Stimulated activated CD8-positive, alpha-beta memory T cell treated with anti-CD3 and anti-CD28 coated beads, Interleukin-4, amount 100 ng/mL, for 4 hours (primary cell): ENCODE measurements around the gene PPP3R2.
"Not testable (repeated sequence)": the region's sequence is repeated elsewhere in the genome, so short reads cannot be mapped to it uniquely, and the experiment has no call there.

ENCODE experiments used
- DNase-seq, 2 donors: peaks; one replicate each; pipeline ENCODE4 v3.0.0-alpha.2; 2020; ENCODE audit warnings: low read depth in 2 of 2, low spot score in 1 of 2

PPP3R2 gene

DNA sequence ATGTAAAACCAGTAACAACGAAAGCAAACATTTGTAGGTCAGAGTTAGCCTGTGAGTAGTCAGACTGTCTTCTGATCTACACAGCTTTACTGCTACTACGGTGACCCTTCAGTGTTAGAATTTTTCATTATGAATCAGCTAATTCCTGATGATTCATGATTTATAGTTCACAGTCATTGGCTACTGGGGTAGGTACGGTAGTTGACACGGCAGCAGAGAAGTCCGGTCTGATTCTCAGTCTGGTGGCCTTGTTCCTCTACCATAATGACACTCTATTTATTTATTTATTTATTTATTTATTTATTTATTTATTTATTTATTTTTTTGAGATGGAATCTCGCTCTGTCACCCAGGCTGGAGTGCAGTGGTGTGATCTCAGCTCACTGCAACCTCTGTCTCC lies 4.7 kb downstream of the PPP3R2 start:
- DNase-seq, result not testable (repeated sequence)

DNA sequence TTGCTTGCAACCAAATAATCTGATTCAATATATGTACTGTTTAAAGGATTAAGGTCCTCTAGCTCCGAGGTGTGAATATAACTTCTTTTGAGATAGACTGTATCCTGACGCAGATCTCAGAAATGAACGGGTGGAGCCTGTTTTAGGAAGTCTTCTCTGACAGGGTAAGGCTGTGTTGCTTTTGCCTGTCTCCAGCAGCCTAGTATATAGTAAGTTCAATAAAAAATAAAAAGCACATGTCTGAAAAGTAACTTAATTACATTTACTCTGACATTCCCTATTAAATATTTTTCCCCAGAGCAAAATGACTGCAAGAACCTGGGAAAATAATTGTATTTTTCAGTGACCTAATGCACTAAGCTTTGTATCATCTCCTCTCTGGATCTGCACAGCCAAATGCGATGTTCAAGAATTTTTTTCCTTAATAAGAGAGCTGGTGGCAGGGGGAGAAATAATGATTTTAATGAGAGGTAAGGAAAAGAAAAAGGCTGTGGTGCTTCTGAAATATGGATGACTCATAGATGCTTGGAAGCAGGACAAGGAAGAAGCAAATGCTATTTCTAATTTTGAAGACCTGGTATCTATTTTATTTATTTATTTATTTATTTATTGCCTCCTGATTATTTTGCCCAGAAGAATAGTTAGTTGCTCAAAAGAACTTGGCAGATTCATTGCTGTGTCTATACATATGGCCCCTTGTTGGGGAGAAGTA lies 7.3 kb downstream of the PPP3R2 start:
- DNase-seq, result no peak

DNA sequence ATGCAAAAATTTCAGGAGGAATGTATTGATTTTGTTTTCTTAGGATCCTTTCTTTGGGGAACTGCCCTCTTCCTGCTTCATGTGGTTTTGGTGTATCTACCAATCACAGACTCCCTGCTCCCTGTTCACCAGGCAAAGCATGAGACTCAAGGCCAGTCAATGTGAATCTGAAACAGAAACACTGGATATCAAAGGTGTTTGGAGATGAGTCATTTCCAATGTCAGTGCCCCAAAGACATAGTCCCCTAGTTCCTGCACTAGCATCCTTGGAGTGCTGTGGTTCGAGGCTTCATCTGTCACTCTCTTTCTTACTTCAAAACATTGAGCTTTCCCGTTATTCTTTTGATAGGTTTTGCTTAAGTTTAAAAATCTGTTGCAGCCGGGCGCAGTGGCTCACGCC lies 8.1 kb downstream of the PPP3R2 start:
- DNase-seq, result no peak

DNA sequence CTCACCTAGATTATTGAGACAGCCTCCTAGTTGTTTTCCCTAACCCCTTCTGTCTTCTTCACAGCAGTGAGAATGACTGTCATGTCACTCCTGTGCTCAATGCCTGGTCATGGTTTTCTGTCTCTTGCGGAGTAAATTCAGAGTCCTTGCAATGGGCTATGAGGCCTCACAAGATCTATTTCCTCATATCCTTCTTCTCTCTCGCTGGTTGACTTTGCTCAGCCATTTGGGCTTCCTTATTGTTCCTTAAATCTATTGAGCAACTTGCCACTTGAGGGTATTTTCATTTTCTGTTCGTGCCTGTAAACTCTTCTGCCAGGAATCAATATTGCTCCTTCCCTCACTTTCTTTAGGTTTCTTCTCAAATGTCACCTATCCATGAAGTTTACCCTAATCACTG lies 9.0 kb downstream of the PPP3R2 start:
- no peak for DNase-seq

DNA sequence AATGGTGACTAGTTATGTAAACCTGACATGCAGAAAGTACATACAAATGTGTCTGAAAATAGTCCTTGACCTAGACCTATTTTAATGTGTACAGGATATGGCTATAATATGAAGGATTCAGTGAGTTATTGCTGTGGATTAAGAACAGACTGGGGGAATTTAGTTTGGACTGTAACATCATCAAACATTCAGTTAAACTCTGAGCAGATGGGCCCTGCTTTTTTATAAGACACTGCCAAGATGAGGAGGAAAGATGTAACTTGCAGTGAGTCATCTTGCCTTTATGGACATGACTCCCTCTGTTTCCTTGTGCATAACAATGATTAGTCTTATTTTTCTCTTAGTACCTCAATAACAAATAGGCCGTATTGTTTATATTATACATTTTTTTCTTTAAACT lies 12.2 kb downstream of the PPP3R2 start:
- DNase-seq, result no peak

DNA sequence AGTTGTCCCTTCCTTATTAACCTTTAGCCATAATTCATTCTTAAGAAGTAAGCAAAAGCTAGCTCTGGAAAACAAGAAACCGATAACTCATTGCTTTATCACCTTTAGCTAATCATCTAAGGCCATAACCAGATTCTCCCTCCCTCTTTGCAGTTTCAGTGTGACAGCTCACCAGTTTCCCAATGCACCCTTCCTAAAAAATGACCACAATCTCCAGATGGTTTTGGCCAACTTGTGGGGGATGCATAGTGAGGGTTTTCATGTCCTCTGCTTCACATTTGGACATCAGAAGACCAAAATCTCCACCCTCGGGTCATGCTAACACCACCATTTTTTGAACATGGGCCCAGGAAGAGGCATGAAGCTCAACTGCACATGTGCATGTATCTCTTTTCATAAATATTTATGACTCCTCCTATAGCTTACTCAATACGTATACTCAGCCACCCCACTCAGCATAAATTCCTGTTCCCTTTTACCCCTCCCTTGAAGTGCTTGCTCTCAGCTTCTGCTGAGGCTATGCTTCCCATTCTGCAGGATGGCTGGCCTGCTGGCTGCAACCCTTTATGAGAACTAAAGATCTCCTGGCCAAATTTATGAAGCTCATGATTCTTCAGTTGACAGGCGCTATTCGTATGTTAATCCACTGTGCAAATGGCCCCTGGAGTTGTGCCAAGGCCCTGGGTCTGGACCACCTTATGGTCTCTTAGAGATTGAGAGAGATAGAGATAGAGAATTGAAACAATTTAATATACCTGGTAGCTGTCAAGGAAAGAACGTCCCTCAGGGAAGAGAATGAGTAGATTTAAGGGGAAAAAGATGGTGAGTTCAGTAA lies 14.8 kb downstream of the PPP3R2 start:
- DNase-seq, result no peak

DNA sequence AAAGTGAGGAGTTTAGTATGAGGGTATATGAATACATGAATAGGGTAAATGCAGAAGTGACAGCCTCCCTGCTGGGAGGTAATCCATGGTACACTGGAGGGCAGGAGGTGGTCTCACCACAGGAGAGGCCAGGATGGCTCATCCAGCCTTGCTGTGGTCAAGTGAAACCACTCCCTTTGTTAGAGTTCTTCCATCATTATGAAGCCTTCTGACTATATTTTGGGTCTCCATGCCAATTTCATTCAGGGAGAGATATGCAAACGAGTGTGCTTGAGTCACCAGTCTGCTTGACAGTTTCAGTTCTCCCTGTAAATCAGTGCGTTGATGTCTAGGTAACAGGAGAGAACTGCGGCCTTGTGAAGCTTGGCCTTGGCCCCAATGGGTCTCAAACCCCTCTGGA lies 16.4 kb downstream of the PPP3R2 start:
- DNase-seq, result no peak

DNA sequence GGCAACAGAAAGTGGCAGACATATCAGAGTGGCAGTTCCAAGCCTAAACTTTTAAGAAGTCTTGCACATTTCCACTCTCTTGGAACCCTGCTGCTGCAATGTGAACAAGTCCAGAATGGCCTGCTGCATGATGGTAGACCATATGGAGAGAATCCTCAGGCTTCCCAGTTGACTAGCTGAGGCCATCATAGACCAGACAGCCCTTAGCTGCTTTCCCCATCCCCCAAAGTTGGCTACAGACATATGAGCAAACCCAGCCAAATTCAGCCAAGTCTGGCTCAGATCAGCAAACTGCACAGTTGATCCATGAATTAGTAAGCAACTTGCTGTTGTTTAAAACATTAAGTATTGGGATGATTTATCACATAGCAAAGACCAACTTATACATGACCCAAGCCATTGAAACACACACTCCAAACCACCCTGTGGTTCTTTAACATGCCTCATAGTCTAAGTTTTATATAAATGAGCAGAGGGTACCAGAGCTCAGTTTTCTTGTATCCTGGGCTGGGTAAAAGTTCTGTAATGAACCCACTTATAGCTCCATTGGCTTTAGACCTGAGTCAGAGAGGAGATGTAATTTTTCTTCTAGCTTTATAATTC lies 19.9 kb downstream of the PPP3R2 start:
- no peak for DNase-seq

DNA sequence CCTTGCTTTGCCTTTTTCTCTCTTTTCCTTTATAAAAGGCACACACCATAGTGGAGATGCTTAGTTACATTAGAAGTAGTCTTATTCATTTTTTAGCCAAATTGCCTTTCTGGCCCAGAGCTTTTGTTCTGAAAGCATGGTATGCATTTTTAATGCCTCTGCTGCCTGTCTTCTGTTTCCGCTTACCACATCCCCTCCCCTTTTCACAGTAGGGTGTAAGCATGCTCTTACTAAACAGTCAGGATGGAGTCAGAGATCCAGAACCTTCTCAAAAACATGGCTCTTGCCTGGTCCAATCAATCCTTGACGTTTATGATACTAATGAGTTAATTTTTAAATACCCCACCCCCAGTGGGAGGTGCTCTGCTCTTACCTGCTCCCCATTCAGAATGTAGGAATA lies 22.5 kb downstream of the PPP3R2 start:
- DNase-seq, result no peak

DNA sequence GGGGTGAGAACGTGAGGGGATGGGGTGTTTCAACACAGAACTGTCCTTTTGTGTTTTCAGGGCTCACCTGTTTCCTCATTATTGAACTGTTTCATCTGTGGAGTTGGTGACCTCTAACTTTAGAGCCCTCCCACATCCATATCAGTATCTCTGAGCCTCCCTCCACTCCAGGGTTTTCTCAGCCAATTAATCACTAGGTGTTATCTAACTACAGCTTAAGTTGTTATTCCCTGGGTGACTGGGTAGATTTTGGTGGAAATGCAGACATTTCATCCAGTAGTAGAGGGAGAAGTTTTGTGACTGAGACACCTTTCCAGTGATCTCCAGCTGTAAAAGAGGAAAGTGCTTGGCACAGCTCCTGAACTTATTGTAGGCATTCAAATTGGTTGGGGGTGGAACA lies 23.7 kb downstream of the PPP3R2 start:
- DNase-seq, result no peak

DNA sequence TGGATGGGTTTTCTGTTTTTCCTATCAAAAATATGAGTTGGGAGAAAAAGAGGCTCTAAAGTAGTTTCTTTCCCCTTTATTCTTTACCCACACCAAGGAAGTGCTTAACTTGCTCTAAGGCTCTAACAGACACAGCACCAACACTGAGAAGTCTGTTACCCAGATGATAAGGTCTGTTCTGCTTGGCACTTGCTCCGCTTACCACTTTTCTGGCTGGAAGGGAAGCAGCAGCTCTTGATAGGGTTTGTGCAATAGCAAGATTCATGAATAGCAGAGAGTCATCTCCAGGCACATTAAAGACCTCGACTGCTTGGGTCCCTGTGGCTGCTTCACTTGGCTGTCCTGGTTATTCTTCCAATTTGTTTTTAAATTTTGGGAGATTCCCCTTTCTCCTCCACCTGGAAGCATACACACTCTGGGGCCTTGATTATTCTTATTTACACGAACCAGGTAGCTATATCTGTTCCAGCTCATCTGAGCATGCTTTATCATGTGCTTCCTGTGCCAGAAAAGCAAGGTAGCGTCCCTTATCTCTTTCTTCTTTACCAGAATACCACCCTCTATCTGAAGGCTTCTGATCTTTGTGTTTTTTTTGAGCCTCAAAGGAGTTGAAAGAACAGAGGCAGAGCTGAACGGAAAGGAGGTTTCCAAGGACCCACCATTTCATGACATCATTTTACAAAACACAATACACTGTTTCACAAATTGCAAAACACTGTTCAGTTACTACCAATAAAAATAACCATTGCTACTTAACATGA lies 24.8 kb downstream of the PPP3R2 start:
- no peak for DNase-seq

DNA sequence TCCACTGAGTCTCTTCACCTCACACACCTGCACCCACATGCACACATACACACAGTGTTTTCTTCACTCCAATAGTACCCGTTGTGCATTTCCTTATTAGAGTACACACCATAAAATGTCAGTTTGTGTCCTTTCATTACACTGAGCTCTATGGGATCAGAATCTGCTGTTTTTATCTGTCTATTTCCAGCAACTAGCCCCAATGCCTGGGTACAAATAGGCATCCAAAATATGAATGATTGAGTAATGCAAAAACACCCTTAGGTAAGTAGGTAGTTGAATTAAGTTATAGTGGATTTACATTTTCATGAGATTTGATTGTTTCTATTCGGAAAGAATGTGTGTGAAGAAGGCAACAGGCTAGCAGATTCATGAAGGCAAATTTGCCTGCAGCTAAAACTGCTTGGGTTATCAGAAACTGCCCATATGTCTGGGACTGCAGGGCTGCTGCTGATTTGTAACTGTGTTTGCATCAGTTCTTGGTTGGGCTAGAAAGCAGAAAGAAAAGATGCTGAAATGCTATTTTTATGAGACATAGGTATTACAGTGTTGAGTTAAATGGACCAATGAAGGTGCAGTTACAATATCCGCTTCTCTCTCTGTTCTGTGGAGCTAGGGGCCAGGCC lies 26.9 kb downstream of the PPP3R2 start:
- DNase-seq, result no peak

DNA sequence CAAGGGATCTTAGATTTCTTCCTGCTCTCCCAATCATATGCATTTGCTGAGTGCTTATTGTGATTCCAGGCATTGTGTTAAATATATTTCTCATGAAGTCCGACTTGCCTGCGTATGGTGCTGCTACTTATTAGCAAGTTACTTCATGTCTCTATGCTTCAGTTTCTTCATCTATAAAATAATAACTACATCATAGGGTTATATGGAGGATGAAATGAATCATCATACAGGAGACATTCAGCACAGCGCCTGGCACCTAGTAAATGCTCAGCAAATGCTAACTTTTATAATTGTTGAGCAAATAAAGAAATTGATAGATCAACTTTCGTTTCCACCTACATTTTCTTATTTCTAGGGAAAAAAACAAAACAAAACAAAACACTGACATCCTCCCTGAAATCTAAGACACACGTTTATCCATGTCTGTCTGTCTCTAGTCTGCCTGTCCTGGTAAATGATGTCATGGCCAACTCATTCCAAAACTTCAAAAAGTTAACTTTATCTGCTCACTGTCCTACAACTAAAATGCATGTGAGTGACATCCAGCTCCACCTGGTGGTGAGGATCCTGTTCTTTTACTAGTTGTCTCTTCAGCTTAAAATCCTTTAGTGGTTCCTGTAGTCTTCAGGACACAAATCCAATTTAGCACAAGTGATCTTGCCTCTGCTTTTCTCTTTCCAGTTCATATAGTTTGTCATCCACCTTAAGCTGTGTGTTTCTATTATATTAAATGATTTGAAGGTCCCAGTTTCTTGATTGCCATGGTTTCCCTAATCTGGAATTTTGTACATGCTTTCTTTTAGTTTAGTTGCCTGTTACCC lies 27.7 kb downstream of the PPP3R2 start:
- DNase-seq, result no peak

DNA sequence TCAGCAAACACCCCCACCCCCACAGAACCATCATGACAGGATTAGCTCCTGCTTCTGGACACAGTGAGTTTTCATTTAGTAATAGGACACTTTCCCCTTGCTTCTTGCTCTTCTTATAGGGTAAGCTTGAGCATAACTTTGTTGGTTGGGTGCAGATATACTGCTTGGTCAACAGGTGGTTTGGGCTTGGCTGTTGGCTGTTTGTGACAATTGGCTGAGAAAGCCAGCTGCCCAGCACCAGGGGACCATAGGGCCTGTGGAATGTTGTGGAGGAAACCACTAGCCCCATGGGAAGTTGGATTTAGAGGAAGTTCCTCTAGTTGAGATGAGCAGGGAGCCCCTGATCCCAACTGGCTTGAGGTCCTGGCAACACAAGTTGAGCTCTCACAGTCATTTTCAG lies 30.5 kb downstream of the PPP3R2 start:
- DNase-seq, result no peak

DNA sequence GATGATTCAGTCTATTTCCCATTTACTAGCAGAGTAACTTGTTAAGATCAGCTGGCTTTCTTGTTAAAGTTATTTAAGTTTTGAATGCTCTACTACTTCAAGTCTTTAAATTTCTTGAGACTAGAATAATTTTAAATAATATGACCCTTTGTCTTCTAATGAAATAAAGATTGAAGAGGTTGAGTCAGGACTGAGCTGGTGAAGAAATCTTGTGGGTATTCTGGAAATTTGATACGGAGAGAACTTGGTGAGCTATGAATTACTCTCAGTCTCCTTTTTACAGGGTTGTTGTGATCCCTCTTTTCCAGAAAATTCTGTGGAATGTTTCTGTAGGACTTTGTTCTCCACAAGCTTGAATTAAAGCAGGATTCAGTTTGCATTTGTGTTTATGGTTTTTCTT lies 31.8 kb downstream of the PPP3R2 start:
- DNase-seq, result no peak

DNA sequence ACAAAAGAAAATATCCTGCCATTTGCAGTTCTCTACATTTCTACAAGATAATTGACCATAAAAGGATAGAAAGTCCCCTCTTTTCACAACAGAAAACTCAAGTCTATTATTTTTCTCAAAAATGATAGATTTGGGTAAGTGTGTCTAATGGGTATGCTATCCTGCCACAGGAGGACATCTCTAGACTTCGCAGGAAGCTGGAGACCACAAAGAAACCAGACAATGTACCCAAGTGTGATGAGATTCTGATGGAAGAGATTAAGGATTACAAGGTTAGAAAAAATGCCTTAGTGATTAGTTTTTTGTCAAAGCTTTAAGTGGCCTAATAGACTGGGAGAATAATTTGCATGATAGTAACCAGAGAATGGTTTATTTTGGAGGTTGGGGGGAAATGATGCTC lies 33.0 kb downstream of the PPP3R2 start:
- no peak for DNase-seq

DNA sequence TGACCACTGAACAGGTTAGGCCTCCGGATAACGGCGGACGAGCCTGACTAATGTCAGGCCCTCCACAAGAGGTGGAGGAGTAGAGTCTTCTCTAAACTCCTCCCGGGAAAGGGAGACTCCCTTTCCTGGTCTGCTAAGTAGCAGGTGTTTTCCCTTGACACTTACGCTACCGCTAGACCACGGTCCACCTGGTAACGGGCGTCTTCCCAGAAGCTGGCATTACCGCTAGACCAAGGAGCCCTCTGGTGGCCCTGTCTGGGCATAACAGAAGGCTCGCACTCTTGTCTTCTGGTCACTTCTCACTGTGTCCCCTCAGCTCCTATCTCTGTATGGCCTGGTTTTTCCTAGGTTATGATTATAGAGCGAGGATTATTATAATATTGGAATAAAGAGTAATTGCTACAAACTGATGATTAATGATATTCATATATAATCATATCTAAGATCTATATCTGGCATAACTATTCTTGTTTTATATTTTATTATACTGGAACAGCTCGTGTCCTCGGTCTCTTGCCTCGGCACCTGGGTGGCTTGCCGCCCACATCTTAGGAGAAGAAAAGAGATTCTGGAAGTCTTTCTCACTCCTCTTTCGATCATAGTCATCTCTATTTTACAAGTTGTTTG lies 45.2 kb downstream of the PPP3R2 start:
- not testable (repeated sequence) for DNase-seq

DNA sequence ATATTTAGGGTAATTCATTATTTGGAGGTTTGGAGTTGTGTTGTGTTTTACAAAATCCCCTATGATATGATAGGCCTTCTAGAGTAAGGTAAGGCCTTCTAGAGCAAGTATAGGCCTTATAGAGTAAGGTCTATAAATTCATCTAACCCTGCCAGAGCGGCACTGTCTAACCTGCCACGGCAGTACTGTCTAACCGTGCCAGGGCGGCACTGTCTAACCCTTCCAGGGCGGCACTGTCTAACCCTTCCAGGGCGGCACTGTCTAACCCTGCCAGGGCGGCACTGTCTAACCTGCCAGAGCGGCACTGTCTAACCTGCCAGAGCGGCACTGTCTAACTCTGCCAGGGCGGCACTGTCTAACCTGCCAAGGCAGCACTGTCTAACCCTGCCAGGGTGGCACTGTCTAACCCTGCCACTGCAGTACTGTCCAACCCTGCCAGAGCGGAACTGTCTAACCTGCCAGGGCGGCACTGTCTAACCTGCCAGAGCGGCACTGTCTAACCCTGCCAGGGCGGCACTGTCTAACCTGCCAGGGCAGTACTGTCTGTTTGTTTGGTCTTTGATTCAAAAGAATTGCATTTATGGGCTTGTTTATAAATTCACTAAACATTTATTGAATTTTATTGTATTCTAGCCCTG lies 51.6 kb downstream of the PPP3R2 start:
- no peak for DNase-seq
